GM12891 (cell line): ENCODE measurements around the gene ARHGAP11A.

ENCODE experiments used
- DNase-seq: peaks from one replicate; pipeline ENCODE4 v3.0.0; 2011; ENCODE audit warnings: low spot score; ENCODE audit not compliant: insufficient read length
- FAIRE-seq: peaks from 2 replicates; lab custom pipeline; 2011; peaks lifted over from hg19 to GRCh38; lab: Jason Lieb, UNC
- PAX5 ChIP-seq: IDR thresholded peaks from 2 replicates; pipeline ENCODE4 v1.6.1; 2011; ENCODE audit warnings: low read length, moderate library complexity, mild to moderate bottlenecking; ENCODE audit not compliant: insufficient read depth, severe bottlenecking
- POLR2A ChIP-seq: IDR thresholded peaks from 2 replicates; pipeline ENCODE4 v1.6.1; 2011; ENCODE audit warnings: low read depth, low read length, control low read depth
- POLR2AphosphoS5 ChIP-seq: IDR thresholded peaks from 2 replicates; pipeline ENCODE4 v1.6.1; 2011; ENCODE audit warnings: low read depth, low read length, control low read depth
- POU2F2 ChIP-seq: IDR thresholded peaks from 2 replicates; pipeline ENCODE4 v1.6.1; 2011; ENCODE audit warnings: low read depth, mild to moderate bottlenecking, control low read depth, low read length, moderate library complexity
- SPI1 ChIP-seq: IDR thresholded peaks from 2 replicates; pipeline ENCODE4 v1.6.1; 2011; ENCODE audit warnings: low read depth, low read length, control low read depth
- TAF1 ChIP-seq: IDR thresholded peaks from 2 replicates; pipeline ENCODE4 v1.6.1; 2011; ENCODE audit warnings: low read depth, low read length, control low read depth

Gene ARHGAP11A

DNA sequence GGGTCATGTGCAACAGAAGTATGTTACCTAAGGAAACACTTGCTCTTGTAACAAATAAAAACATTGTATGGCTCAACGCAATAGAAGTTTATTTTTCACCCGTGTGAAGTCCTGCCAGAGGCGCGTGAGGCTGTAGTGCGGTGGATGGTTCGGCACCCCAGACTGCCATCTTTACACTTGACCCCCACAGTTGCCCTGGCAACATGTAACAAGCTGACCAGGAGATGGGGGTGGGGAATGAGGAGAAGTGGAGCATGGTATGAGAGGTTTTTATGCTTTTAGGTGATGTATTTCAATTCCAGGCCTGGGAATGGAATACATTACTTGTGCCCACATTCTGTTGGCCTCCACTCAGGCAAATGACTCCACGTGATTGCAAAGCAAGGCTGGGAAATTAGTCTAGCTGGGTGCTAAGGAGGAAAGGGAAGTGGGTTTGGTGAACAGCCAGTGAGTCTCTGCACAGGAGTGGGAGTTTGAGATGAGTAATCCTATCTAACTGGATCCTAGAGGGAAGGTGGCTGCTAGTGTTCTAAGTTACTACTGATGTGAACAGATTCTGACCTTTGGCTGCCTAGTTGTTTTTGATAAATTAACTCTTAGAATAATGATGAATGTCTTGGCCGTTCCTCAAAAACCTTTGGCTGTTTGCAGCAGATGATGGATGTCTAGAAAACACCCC is 68.7 kb downstream of the ARHGAP11A start:
- DNase-seq (no peak), FAIRE-seq (no peak)
- TF ChIP-seq TAF1, result no peak
- peak; percentile 34; the same call in 1 of the 2 replicates for TF ChIP-seq SPI1
- TF ChIP-seq POLR2A, result no peak
- no peak for TF ChIP-seq POU2F2

DNA sequence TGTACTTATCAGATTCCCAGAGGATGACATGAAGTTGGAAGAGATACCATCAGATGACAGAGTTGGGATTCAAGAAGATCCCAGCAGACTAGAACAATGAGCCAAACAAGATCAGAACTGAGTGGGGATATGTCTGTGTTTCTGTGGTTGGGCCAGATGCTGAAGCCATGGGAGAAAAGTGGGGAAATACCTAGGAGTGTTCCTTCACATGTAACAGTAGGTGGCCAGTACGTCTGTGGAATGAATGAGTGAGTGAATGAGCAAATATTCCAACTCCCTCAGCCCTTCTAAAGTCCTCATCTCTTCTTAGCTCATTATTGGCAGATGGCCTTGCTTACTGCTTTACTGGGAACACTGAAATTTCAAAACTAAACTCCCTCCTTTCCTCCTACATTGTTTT is 70.3 kb downstream of the ARHGAP11A start:
- no peak for FAIRE-seq
- no peak for TF ChIP-seq POLR2A
- no peak for TF ChIP-seq POU2F2
- TF ChIP-seq POLR2AphosphoS5, result no peak
- TF ChIP-seq TAF1, result no peak
- no peak for TF ChIP-seq SPI1
- no peak for TF ChIP-seq PAX5
- no peak for DNase-seq

DNA sequence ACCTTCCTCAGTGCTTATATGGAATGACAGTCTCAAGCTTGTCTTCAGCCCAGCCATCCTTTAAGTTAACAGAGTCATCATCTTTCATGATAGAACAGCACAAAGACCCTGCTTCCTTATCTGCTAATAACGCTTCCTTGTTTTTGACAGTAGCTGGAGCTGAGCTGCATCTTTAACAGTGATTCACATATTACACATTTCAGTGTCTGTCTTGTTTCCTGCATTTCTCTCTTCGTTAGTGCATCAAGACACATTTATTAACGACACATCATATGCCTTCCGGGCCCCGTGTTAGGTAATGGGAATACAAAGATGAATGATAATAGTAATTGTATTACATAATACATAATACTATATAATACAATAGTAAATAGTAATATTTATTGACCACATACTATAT is 72.3 kb downstream of the ARHGAP11A start:
- TF ChIP-seq POLR2AphosphoS5 (no peak), PAX5 (no peak), POLR2A (no peak), TAF1 (no peak), POU2F2 (no peak), SPI1 (no peak)
- no peak for DNase-seq
- FAIRE-seq, result no peak

DNA sequence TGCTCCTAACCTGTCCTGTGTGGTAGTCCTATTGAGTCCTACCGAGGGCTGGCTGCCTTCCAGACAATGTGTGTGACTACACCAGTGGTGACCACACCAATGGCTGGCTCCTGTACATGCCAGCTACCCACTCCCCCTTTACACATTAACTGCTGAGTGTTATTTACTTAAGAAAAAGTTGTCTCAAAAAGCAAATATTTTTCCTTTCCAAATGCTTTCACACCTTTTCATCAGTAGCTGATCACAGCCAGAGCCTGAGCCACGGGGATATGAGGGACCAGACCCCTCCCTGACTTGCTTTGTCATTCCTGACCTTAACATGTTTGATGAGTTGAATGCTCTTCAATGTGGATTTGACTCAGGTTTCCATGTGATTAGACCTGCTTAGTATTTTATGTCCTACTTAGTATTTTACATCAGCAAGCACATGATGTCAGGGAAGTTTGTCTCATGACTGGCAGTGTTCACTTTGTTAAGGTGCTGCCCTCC is 72.9 kb downstream of the ARHGAP11A start:
- DNase-seq (no peak), FAIRE-seq (no peak)
- TF ChIP-seq POLR2AphosphoS5 (no peak), POU2F2 (no peak), TAF1 (no peak), PAX5 (no peak), POLR2A (no peak), SPI1 (no peak)
